ENCODE results near the gene UTS2B.

The UTS2B gene

DNA sequence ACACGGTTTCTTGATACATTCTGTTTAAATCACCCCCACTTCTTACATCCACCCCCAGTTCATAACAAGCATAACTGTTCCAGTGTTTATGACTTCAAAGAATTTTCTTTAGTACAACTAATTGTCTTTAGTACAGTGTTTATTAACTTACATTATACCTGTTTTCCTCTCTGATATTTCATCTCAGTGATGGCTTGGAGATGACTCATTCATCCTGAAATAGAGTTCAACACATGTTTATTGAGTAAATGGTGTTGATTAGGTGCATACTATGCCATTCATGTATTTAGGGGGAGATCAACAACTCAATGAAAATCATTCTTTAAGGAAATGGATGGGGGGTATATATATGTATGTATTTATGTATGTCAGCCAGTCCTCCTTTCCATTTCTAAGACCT, 21.7 kb upstream of the UTS2B start:
- no peaks in the 10 kb centered on the region for H3K36me3 ChIP-seq (ENCODE audit: control insufficient read depth, insufficient read depth, low read length)
- H3K4me1 ChIP-seq (ENCODE audit: control insufficient read depth, insufficient read depth, low read length, poor library complexity, severe bottlenecking) = peaks cover 68% of the 10 kb centered on the region
- WGBS, 2 experiments (ENCODE audit: insufficient coverage in 2 of 2) = 83% methylated on average over 1 of the region's 1 CpG; no CpG with 5 or more reads in 1 of the 2 experiments
- no peak overlapping the region for H3K4me3 ChIP-seq (ENCODE audit: extremely low read depth, insufficient read depth, low read length, poor library complexity, severe bottlenecking)
- no peaks in the 10 kb centered on the region for H3K9me3 ChIP-seq (ENCODE audit: control insufficient read depth, low read length)
- no peak overlapping the region for H3K27ac ChIP-seq (ENCODE audit: low read depth, low read length, severe bottlenecking)

DNA sequence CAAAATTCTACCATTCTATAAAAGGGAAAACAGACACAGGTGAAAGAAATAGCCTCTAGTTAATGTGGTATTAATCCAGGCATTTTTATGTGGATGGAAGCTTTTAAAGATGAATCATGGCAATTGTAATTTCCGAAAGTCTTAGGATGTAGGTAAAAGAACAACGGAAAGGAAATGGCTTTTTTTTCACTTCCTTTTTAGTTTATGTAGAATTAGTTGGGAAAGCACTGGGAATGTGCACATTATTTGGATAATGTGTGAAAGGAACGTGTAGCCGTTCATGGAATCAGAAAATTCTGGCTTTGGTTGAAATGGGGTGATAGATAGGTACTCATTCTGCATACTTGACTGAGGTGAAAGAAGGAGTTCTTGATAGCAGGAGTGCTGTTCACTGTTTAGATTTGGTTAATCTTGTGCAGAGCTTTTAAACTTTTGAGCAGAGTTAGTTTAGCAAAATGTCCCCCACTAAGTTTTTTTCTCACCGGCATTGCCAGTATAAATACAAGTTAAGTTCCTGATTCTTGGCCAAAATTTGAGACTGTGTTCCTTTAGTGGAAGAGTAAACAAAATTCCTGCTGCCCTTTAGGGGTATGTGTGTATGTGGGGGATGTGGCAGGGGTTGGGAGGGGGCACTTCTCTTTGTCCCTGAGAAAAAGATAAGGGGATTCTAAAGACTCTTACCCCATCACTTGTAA, 20.2 kb upstream of the UTS2B start:
- H3K4me1 ChIP-seq (ENCODE audit: control insufficient read depth, insufficient read depth, low read length, poor library complexity, severe bottlenecking) = peaks cover 58% of the 10 kb centered on the region
- H3K36me3 ChIP-seq (ENCODE audit: control insufficient read depth, insufficient read depth, low read length) = no peaks in the 10 kb centered on the region
- 85 to 93% methylated on average over 3 to 4 of the region's 5 CpGs for WGBS, 2 experiments (ENCODE audit: insufficient coverage in 2 of 2)
- H3K9me3 ChIP-seq (ENCODE audit: control insufficient read depth, low read length) = no peaks in the 10 kb centered on the region
- peak overlapping the region; percentile 57 for H3K27ac ChIP-seq (ENCODE audit: low read depth, low read length, severe bottlenecking)
- H3K4me3 ChIP-seq (ENCODE audit: extremely low read depth, insufficient read depth, low read length, poor library complexity, severe bottlenecking) = no peak overlapping the region

DNA sequence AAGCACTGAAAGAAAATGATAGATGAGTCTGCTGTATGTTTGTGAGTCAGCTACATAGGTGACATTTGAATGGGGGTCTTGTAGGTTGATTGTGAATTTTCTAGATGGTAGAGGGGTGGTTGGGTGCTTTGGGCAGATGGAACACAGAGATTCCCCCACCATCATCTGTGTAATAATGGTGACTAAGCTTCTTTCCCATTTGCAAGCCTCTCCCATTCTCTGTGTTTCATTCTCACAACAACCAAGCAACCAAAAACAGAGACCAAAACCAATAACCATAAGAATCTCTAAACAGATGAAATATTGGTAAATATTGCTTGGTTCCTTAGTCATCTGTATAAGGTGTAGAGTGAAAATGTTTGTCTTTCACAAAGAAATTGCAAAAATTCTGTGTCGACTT, 17.8 kb upstream of the UTS2B start:
- Histone ChIP-seq H3K36me3 (ENCODE audit: control insufficient read depth, insufficient read depth, low read length) (no peaks in the 10 kb centered on the region), H3K4me1 (ENCODE audit: control insufficient read depth, insufficient read depth, low read length, poor library complexity, severe bottlenecking) (peaks cover 62% of the 10 kb centered on the region), H3K27ac (ENCODE audit: low read depth, low read length, severe bottlenecking) (no peak overlapping the region), H3K4me3 (ENCODE audit: extremely low read depth, insufficient read depth, low read length, poor library complexity, severe bottlenecking) (no peak overlapping the region), H3K9me3 (ENCODE audit: control insufficient read depth, low read length) (no peaks in the 10 kb centered on the region)
- WGBS, 2 experiments (ENCODE audit: insufficient coverage in 2 of 2) = no CpG with 5 or more reads among the region's 1 CpG

DNA sequence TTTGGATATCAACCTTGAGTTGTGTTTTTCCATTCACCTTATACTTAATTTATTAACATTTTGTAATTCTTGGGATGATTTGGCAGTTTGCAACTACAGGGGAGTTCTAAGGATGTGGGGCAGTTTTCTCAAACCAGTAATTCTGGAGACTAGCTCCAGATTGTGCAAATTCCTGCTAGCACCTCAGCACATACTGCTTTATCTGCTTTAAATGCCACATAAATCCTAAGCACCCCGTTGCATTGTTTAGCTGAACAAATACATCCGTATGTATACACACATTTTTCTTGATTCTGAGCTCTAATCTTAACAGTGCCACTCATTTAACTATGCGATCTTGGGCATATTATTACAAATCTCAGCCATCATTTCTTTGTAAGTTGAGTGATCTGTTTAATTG, 16.9 kb upstream of the UTS2B start:
- WGBS, 2 experiments (ENCODE audit: insufficient coverage in 2 of 2) = 70 to 100% methylated on average over 1 to 2 of the region's 3 CpGs
- peaks cover 56% of the 10 kb centered on the region for H3K4me1 ChIP-seq (ENCODE audit: control insufficient read depth, insufficient read depth, low read length, poor library complexity, severe bottlenecking)
- no peaks in the 10 kb centered on the region for H3K36me3 ChIP-seq (ENCODE audit: control insufficient read depth, insufficient read depth, low read length)
- no peak overlapping the region for H3K4me3 ChIP-seq (ENCODE audit: extremely low read depth, insufficient read depth, low read length, poor library complexity, severe bottlenecking)
- H3K9me3 ChIP-seq (ENCODE audit: control insufficient read depth, low read length) = no peaks in the 10 kb centered on the region
- H3K27ac ChIP-seq (ENCODE audit: low read depth, low read length, severe bottlenecking) = no peak overlapping the region

DNA sequence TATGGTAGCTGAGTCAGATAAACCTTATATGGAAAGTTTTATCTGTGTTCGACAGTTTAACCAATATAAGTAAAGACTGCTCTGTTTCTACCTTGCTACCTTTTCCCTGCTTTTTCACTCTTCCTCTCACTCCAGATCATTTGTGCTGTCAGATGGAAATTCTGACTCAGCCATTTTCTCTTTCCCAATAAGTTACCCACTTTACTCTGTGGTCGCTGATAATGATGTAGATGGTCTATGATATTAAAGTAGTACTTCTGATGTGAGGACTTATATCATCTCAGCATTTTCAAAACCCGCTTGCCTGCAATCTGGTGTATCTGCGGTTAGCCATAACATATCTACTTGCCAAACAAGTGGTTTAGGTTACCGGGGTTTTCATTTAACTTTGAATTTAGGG, 15.0 kb upstream of the UTS2B start:
- Histone ChIP-seq H3K36me3 (ENCODE audit: control insufficient read depth, insufficient read depth, low read length) (no peaks in the 10 kb centered on the region), H3K4me1 (ENCODE audit: control insufficient read depth, insufficient read depth, low read length, poor library complexity, severe bottlenecking) (peaks cover 38% of the 10 kb centered on the region), H3K27ac (ENCODE audit: low read depth, low read length, severe bottlenecking) (no peak overlapping the region), H3K4me3 (ENCODE audit: extremely low read depth, insufficient read depth, low read length, poor library complexity, severe bottlenecking) (no peak overlapping the region), H3K9me3 (ENCODE audit: control insufficient read depth, low read length) (no peaks in the 10 kb centered on the region)
- 100% methylated on average over 2 of the region's 5 CpGs; no CpG with 5 or more reads in 1 of the 2 experiments for WGBS, 2 experiments (ENCODE audit: insufficient coverage in 2 of 2)

DNA sequence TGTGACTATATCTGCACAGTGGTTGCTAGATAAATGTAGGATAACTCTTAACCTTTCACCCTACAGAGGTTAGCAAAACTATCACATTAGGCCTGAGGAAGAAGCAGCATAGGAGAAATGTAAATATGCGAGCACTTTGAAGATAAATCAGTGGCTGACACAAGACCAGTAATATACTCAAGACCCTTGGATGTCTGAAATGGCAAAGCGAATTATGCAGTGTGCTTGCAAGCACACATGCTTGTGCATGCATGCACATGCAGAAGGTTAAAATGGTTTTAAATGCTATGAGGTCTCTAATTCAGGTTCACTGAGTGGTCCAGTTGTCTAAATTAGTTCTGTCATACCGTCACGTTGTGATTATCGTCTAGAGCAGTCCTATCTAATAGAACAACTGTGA, 13.6 kb upstream of the UTS2B start:
- peaks cover 25% of the 10 kb centered on the region for H3K4me1 ChIP-seq (ENCODE audit: control insufficient read depth, insufficient read depth, low read length, poor library complexity, severe bottlenecking)
- WGBS, 2 experiments (ENCODE audit: insufficient coverage in 2 of 2) = 96 to 100% methylated on average over 5 of the region's 5 CpGs
- no peak overlapping the region for H3K27ac ChIP-seq (ENCODE audit: low read depth, low read length, severe bottlenecking)
- H3K9me3 ChIP-seq (ENCODE audit: control insufficient read depth, low read length) = no peaks in the 10 kb centered on the region
- no peaks in the 10 kb centered on the region for H3K36me3 ChIP-seq (ENCODE audit: control insufficient read depth, insufficient read depth, low read length)
- H3K4me3 ChIP-seq (ENCODE audit: extremely low read depth, insufficient read depth, low read length, poor library complexity, severe bottlenecking) = no peak overlapping the region

DNA sequence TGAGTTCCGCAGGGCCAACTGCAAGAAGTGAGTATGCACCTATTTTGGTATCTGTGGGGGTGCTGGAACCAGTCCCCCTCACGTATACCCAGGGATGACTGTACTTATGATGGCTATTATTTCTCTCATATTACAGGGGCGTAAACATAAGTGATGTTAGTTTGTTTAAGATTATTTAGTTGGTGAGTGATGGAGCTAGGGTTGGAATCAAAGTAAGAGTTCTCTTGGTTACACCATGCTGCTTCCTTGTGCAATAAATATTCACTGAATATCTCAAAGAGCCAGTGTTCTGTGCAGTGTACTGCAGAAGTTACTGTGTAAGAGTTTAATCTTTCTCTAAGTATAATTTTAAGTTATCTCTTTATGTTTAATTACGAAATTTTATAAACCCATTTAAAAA, 12.8 kb upstream of the UTS2B start:
- no peak overlapping the region for H3K4me3 ChIP-seq (ENCODE audit: extremely low read depth, insufficient read depth, low read length, poor library complexity, severe bottlenecking)
- H3K27ac ChIP-seq (ENCODE audit: low read depth, low read length, severe bottlenecking) = no peak overlapping the region
- H3K9me3 ChIP-seq (ENCODE audit: control insufficient read depth, low read length) = no peaks in the 10 kb centered on the region
- no peaks in the 10 kb centered on the region for H3K36me3 ChIP-seq (ENCODE audit: control insufficient read depth, insufficient read depth, low read length)
- peaks cover 23% of the 10 kb centered on the region for H3K4me1 ChIP-seq (ENCODE audit: control insufficient read depth, insufficient read depth, low read length, poor library complexity, severe bottlenecking)
- WGBS, 2 experiments (ENCODE audit: insufficient coverage in 2 of 2) = 100% methylated on average over 1 of the region's 4 CpGs; no CpG with 5 or more reads in 1 of the 2 experiments

DNA sequence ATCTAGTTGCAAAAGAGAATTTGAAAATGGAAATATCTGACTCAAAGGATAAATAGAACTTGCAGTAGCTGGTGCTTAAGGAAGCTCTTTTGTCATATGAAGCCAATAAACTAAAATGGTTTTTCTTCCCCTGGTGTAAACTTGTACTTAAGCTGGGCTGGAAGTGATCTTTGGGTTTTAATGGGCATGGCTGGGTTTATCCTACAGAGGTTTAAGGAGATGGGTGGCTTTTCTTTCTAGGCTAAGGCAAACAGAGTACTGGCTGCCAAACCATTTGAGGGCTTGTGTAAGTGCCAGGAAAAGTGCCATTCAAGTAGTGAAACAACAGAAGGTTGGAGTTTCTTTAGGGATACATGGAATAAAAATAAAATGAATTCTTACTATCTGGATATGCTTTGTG, 12.1 kb upstream of the UTS2B start:
- Histone ChIP-seq H3K9me3 (ENCODE audit: control insufficient read depth, low read length) (no peaks in the 10 kb centered on the region), H3K36me3 (ENCODE audit: control insufficient read depth, insufficient read depth, low read length) (no peaks in the 10 kb centered on the region), H3K4me3 (ENCODE audit: extremely low read depth, insufficient read depth, low read length, poor library complexity, severe bottlenecking) (no peak overlapping the region), H3K4me1 (ENCODE audit: control insufficient read depth, insufficient read depth, low read length, poor library complexity, severe bottlenecking) (peaks cover 26% of the 10 kb centered on the region), H3K27ac (ENCODE audit: low read depth, low read length, severe bottlenecking) (no peak overlapping the region)

DNA sequence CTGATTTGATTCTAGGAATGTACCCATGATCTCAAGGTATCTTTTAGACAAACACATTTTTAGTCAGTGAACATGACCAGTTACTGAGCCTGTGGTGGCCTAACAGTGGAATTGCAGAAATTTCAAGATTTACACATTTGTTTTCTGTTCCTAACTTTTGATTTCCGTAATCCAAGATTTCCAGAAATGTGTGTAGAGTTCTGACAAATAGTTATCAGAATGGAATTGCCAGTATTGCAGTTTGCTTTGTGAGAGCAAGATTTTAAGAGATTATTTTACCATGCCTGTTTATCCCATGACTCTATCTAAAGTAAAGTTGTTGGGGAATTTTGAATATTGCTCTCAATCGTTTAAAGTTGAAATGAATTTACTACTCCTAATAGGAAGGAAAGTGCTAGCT, 11.7 kb upstream of the UTS2B start:
- no peak overlapping the region for H3K4me3 ChIP-seq (ENCODE audit: extremely low read depth, insufficient read depth, low read length, poor library complexity, severe bottlenecking)
- H3K4me1 ChIP-seq (ENCODE audit: control insufficient read depth, insufficient read depth, low read length, poor library complexity, severe bottlenecking) = peaks cover 29% of the 10 kb centered on the region
- H3K27ac ChIP-seq (ENCODE audit: low read depth, low read length, severe bottlenecking) = no peak overlapping the region
- no peaks in the 10 kb centered on the region for H3K9me3 ChIP-seq (ENCODE audit: control insufficient read depth, low read length)
- no peaks in the 10 kb centered on the region for H3K36me3 ChIP-seq (ENCODE audit: control insufficient read depth, insufficient read depth, low read length)
- WGBS, 2 experiments (ENCODE audit: insufficient coverage in 2 of 2) = 100% methylated on average over 1 of the region's 2 CpGs; no CpG with 5 or more reads in 1 of the 2 experiments

DNA sequence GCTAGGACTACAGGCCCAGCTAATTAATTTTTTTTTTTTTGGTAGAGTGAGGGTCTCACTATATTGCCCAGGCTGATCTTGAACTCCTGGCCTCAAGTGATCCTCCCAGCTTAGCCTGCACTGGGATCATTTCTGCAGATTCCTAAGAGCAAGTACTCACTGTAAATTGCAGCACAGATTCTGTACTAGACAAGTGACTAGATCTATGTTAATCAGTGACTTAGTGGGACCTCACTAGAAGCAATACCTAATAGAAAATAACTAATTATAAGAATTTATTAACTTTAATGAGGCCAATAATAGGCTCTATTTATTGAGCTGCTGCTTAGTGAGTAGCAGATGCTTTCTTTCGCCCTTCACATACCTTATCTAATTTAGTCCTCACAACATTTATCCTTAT, 10.6 kb upstream of the UTS2B start:
- H3K36me3 ChIP-seq (ENCODE audit: control insufficient read depth, insufficient read depth, low read length) = no peaks in the 10 kb centered on the region
- no peak overlapping the region for H3K27ac ChIP-seq (ENCODE audit: low read depth, low read length, severe bottlenecking)
- 80% methylated on average over 1 of the region's 1 CpG; no CpG with 5 or more reads in 1 of the 2 experiments for WGBS, 2 experiments (ENCODE audit: insufficient coverage in 2 of 2)
- H3K9me3 ChIP-seq (ENCODE audit: control insufficient read depth, low read length) = no peaks in the 10 kb centered on the region
- no peak overlapping the region for H3K4me3 ChIP-seq (ENCODE audit: extremely low read depth, insufficient read depth, low read length, poor library complexity, severe bottlenecking)
- H3K4me1 ChIP-seq (ENCODE audit: control insufficient read depth, insufficient read depth, low read length, poor library complexity, severe bottlenecking) = peaks cover 34% of the 10 kb centered on the region

DNA sequence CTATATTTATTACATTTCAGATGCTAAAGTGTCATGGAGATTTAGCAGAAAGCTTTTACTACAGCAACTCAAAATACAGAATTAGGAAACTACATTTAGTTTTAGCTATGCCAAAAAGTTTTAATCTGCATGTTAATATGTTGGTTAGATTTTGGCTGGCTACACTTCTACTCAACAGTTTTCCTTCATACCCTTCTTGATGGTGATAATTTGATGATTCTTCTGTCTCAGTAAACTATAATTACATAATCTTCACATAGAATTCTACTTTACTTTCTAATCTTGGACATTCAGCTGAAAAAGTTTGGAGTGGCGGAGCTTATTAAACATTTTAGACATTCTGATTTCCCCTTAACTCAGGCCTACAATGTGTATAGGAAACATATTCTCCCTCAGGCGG, 10.0 kb upstream of the UTS2B start:
- Histone ChIP-seq H3K4me1 (ENCODE audit: control insufficient read depth, insufficient read depth, low read length, poor library complexity, severe bottlenecking) (peaks cover 38% of the 10 kb centered on the region), H3K9me3 (ENCODE audit: control insufficient read depth, low read length) (no peaks in the 10 kb centered on the region), H3K4me3 (ENCODE audit: extremely low read depth, insufficient read depth, low read length, poor library complexity, severe bottlenecking) (no peak overlapping the region), H3K36me3 (ENCODE audit: control insufficient read depth, insufficient read depth, low read length) (no peaks in the 10 kb centered on the region), H3K27ac (ENCODE audit: low read depth, low read length, severe bottlenecking) (no peak overlapping the region)
- no CpG with 5 or more reads among the region's 2 CpGs for WGBS, 2 experiments (ENCODE audit: insufficient coverage in 2 of 2)
